ENCODE results near the gene SLC38A3.

Gene SLC38A3

GRCh38 chr3:50165910-50166538 is 39.0 kb upstream of the SLC38A3 start:
- TF ChIP-seq CTCF (conservative IDR thresholded peaks at IDR 0.05; ENCODE audit: low read depth, low read length), result no peak
- DNase-seq (ENCODE audit: low read depth), result no peak
- H3K4me3 ChIP-seq (ENCODE audit: low read depth, low read length), result no peak overlapping the region

GRCh38 chr3:50166620-50167019 is 38.5 kb upstream of the SLC38A3 start:
- no peak for DNase-seq (ENCODE audit: low read depth)
- H3K4me3 ChIP-seq (ENCODE audit: low read depth, low read length), result no peak overlapping the region
- no peak for TF ChIP-seq CTCF (conservative IDR thresholded peaks at IDR 0.05; ENCODE audit: low read depth, low read length)

GRCh38 chr3:50167069-50167840 is 37.8 kb upstream of the SLC38A3 start:
- no peak for DNase-seq (ENCODE audit: low read depth)
- no peak overlapping the region for H3K4me3 ChIP-seq (ENCODE audit: low read depth, low read length)
- no peak for TF ChIP-seq CTCF (conservative IDR thresholded peaks at IDR 0.05; ENCODE audit: low read depth, low read length)

GRCh38 chr3:50167841-50168209 is 37.2 kb upstream of the SLC38A3 start:
- no peak for DNase-seq (ENCODE audit: low read depth)
- TF ChIP-seq CTCF (conservative IDR thresholded peaks at IDR 0.05; ENCODE audit: low read depth, low read length), result no peak
- no peak overlapping the region for H3K4me3 ChIP-seq (ENCODE audit: low read depth, low read length)

GRCh38 chr3:50168388-50168787 is 36.7 kb upstream of the SLC38A3 start:
- H3K4me3 ChIP-seq (ENCODE audit: low read depth, low read length), result no peak overlapping the region
- TF ChIP-seq CTCF (conservative IDR thresholded peaks at IDR 0.05; ENCODE audit: low read depth, low read length), result no peak
- no peak for DNase-seq (ENCODE audit: low read depth)

- no peak for DNase-seq (ENCODE audit: low read depth)
- H3K4me3 ChIP-seq (ENCODE audit: low read depth, low read length), result no peak overlapping the region
- TF ChIP-seq CTCF (conservative IDR thresholded peaks at IDR 0.05; ENCODE audit: low read depth, low read length), result no peak
Measured at GRCh38 chr3:50168791-50169190, 36.3 kb upstream of the SLC38A3 start.

Measured in choroid plexus epithelial cell (primary cell).